ENCODE data around the gene NFATC2IP. TPM values are rescaled to one million over a fixed set of nuclear protein-coding genes. Genes with fewer than 3 reads are reported as not detected.

Gene NFATC2IP
- polyA plus RNA-seq, 1 donor (not counting 4 experiments of a cell fraction or from before 2014, with no cell fraction given), result 56.5 TPM

- Histone ChIP-seq H3K4me1 (ENCODE audit: control insufficient read depth, extremely low read depth, insufficient read depth, low read length) (no peaks in the 10 kb centered on the region), H3K4me3 (ENCODE audit: control insufficient read depth in 2 of 3, extremely low read depth in 1 of 3, insufficient read depth in 2 of 3, low read depth in 1 of 3, low read length in 3 of 3) (no peak overlapping the region), H3K79me2 (ENCODE audit: control insufficient read depth, insufficient read depth, low read length) (no peaks in the 10 kb centered on the region), H3K9me1 (ENCODE audit: control insufficient read depth, extremely low read depth, insufficient read depth, low read length) (no peaks in the 10 kb centered on the region), H2AFZ (ENCODE audit: control insufficient read depth, low read length) (no peak overlapping the region), H3K9ac (ENCODE audit: control insufficient read depth, extremely low read depth, insufficient read depth, low read length) (no peak overlapping the region), H3K27me3 (ENCODE audit: control insufficient read depth, extremely low read depth, insufficient read depth, low read length) (no peaks in the 10 kb centered on the region), H3K27ac (ENCODE audit: control insufficient read depth, insufficient read depth, low read length) (no peak overlapping the region), H3K36me3 (ENCODE audit: control insufficient read depth in 2 of 2, extremely low read depth in 1 of 2, insufficient read depth in 2 of 2, low read length in 2 of 2) (peaks cover 0 to 10% of the 10 kb centered on the region in 2 experiments), H3K4me2 (ENCODE audit: control insufficient read depth, extremely low read depth, insufficient read depth, low read depth, low read length) (no peak overlapping the region), H4K20me1 (ENCODE audit: control insufficient read depth, extremely low read depth, insufficient read depth, low read length) (no peaks in the 10 kb centered on the region), H3K9me3 (ENCODE audit: control insufficient read depth, low read depth, low read length) (no peaks in the 10 kb centered on the region)
- FAIRE-seq (no peak), DNase-seq (ENCODE audit: low read depth, low spot score) (no peak)
- no peak for TF ChIP-seq EZH2 (IDR thresholded peaks at IDR 0.05; ENCODE audit: low read length)
- dilution Hi-C loops (cut with MboI; ENCODE audit: extremely low pct_ligation_motif_present, low sequenced_read_pairs), result no loop called here
Measured at GRCh38 chr16:28992496-28992895, 41.8 kb downstream of the NFATC2IP start.

- Histone ChIP-seq H3K4me2 (ENCODE audit: control insufficient read depth, extremely low read depth, insufficient read depth, low read depth, low read length) (no peak overlapping the region), H4K20me1 (ENCODE audit: control insufficient read depth, extremely low read depth, insufficient read depth, low read length) (no peaks in the 10 kb centered on the region), H3K27ac (ENCODE audit: control insufficient read depth, insufficient read depth, low read length) (no peak overlapping the region), H3K27me3 (ENCODE audit: control insufficient read depth, extremely low read depth, insufficient read depth, low read length) (no peaks in the 10 kb centered on the region), H3K4me3 (ENCODE audit: control insufficient read depth in 2 of 3, extremely low read depth in 1 of 3, insufficient read depth in 2 of 3, low read depth in 1 of 3, low read length in 3 of 3) (no peak overlapping the region), H3K9me3 (ENCODE audit: control insufficient read depth, low read depth, low read length) (no peaks in the 10 kb centered on the region), H3K36me3 (ENCODE audit: control insufficient read depth in 2 of 2, extremely low read depth in 1 of 2, insufficient read depth in 2 of 2, low read length in 2 of 2) (no peaks in the 10 kb centered on the region), H3K9me1 (ENCODE audit: control insufficient read depth, extremely low read depth, insufficient read depth, low read length) (no peaks in the 10 kb centered on the region), H2AFZ (ENCODE audit: control insufficient read depth, low read length) (no peak overlapping the region), H3K9ac (ENCODE audit: control insufficient read depth, extremely low read depth, insufficient read depth, low read length) (no peak overlapping the region), H3K4me1 (ENCODE audit: control insufficient read depth, extremely low read depth, insufficient read depth, low read length) (no peaks in the 10 kb centered on the region), H3K79me2 (ENCODE audit: control insufficient read depth, insufficient read depth, low read length) (no peaks in the 10 kb centered on the region)
- dilution Hi-C loops (cut with MboI; ENCODE audit: extremely low pct_ligation_motif_present, low sequenced_read_pairs), result no loop called here
- FAIRE-seq (no peak), DNase-seq (ENCODE audit: low read depth, low spot score) (no peak)
- TF ChIP-seq CTCF (optimal IDR thresholded peaks at IDR 0.05 in 1 of 3, IDR thresholded peaks at IDR 0.05 in 1 of 3, conservative IDR thresholded peaks at IDR 0.05 in 1 of 3; ENCODE audit: extremely low read depth in 1 of 3, insufficient read depth in 2 of 3, low read length in 3 of 3), result no peak
- no peak for TF ChIP-seq EZH2 (IDR thresholded peaks at IDR 0.05; ENCODE audit: low read length)
Measured at GRCh38 chr16:28998837-28999236, 48.1 kb downstream of the NFATC2IP start.

- DNase-seq (ENCODE audit: low read depth, low spot score), result no peak
- H3K9me1 ChIP-seq (ENCODE audit: control insufficient read depth, extremely low read depth, insufficient read depth, low read length), result no peaks in the 10 kb centered on the region
Measured at GRCh38 chr16:28999577-28999976, 48.8 kb downstream of the NFATC2IP start.

More at GRCh38 chr16:28999577-28999976, 48.8 kb downstream of the NFATC2IP start:
- H3K4me1 ChIP-seq (ENCODE audit: control insufficient read depth, extremely low read depth, insufficient read depth, low read length), result no peaks in the 10 kb centered on the region
- no peaks in the 10 kb centered on the region for H3K27me3 ChIP-seq (ENCODE audit: control insufficient read depth, extremely low read depth, insufficient read depth, low read length)
- H3K27ac ChIP-seq (ENCODE audit: control insufficient read depth, insufficient read depth, low read length), result no peak overlapping the region
- H3K4me2 ChIP-seq (ENCODE audit: control insufficient read depth, extremely low read depth, insufficient read depth, low read depth, low read length), result no peak overlapping the region
- H3K9ac ChIP-seq (ENCODE audit: control insufficient read depth, extremely low read depth, insufficient read depth, low read length), result no peak overlapping the region
- H4K20me1 ChIP-seq (ENCODE audit: control insufficient read depth, extremely low read depth, insufficient read depth, low read length), result no peaks in the 10 kb centered on the region
- no peak overlapping the region for H3K4me3 ChIP-seq (ENCODE audit: control insufficient read depth in 2 of 3, extremely low read depth in 1 of 3, insufficient read depth in 2 of 3, low read depth in 1 of 3, low read length in 3 of 3)
- H3K36me3 ChIP-seq (ENCODE audit: control insufficient read depth in 2 of 2, extremely low read depth in 1 of 2, insufficient read depth in 2 of 2, low read length in 2 of 2), result no peaks in the 10 kb centered on the region
- no peaks in the 10 kb centered on the region for H3K79me2 ChIP-seq (ENCODE audit: control insufficient read depth, insufficient read depth, low read length)
- no peak for FAIRE-seq
- dilution Hi-C loops (cut with MboI; ENCODE audit: extremely low pct_ligation_motif_present, low sequenced_read_pairs), result no loop called here
- H2AFZ ChIP-seq (ENCODE audit: control insufficient read depth, low read length), result no peak overlapping the region
- TF ChIP-seq EZH2 (IDR thresholded peaks at IDR 0.05; ENCODE audit: low read length) (no peak), CTCF (optimal IDR thresholded peaks at IDR 0.05 in 1 of 3, IDR thresholded peaks at IDR 0.05 in 1 of 3, conservative IDR thresholded peaks at IDR 0.05 in 1 of 3; ENCODE audit: extremely low read depth in 1 of 3, insufficient read depth in 2 of 3, low read length in 3 of 3) (no peak)
- no peaks in the 10 kb centered on the region for H3K9me3 ChIP-seq (ENCODE audit: control insufficient read depth, low read depth, low read length)
